Stimulated activated CD8-positive, alpha-beta memory T cell treated with anti-CD3 and anti-CD28 coated beads, Interleukin-2, amount 100 ng/mL, for 1 hour (primary cell): Measurements from ENCODE around the gene PCDH8.

Source experiments
- DNase-seq, 2 donors: peaks; one replicate each; pipeline ENCODE4 v3.0.0-alpha.2; 2020; ENCODE audit warnings: low read depth in 2 of 2

The PCDH8 gene

GRCh38 chr13:52851137-52851962, 2.9 kb upstream of the PCDH8 start:
- DNase-seq: no peak

DNA sequence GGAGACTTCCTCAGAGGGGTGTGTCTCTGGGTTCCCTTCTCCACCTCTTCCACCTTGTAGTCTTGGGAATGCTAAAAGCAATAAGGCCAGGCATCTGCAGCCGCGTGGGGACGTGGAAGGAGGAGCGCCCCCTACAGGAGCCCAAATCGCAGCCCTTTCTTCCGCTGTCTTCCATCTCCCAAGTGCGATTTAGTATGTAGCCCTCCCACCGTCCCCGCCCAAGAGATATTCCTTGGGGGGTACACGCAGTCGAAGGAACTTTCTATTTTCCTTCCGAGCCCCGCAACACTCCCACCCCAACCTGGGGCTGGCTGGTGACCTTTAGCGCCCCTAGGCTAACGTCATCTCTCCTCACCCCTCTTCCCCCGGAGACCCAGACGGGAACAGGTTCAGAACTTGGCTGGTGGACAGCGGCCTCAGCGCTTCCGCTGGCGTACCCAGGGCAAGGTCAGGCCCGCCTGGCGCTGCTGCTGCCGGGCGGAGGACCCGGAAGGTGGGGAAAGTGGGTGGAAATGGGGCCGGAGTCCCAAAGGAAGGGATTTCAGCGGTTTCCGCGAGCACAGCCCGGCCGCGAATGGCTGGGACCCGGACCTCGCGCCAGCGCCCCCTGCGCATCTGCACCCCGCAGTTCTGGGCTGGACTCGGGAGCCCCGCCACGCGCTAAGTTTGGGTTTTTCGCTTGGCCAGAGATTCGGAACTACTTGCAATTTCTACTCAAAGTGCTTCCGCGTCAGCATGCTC, 2.1 kb upstream of the PCDH8 start:
- no peak for DNase-seq

DNA sequence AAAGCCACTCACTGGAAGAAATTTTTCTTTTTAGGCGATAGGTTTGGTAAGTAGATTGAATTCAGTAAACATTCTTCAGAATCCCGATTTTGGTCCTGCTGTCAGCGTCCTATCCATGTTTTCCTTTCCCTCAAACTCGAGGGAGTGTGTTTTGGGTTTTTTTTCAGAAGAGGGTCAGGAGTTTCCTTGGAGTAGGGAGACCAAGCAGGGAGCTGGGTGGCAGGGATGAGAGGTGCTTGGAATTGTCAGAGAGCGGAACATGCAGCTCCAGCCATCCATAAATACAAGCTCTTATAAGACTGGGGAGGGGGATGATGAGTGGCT, 1.6 kb upstream of the PCDH8 start:
- no peak for DNase-seq

- no peak for DNase-seq
Measured at GRCh38 chr13:52849291-52850071, 1.0 kb upstream of the PCDH8 start.

- DNase-seq: no peak
Measured at GRCh38 chr13:52847682-52848432, 583 bp downstream of the PCDH8 start.

GRCh38 chr13:52847322-52847681, 1.1 kb downstream of the PCDH8 start:
- no peak for DNase-seq

DNA sequence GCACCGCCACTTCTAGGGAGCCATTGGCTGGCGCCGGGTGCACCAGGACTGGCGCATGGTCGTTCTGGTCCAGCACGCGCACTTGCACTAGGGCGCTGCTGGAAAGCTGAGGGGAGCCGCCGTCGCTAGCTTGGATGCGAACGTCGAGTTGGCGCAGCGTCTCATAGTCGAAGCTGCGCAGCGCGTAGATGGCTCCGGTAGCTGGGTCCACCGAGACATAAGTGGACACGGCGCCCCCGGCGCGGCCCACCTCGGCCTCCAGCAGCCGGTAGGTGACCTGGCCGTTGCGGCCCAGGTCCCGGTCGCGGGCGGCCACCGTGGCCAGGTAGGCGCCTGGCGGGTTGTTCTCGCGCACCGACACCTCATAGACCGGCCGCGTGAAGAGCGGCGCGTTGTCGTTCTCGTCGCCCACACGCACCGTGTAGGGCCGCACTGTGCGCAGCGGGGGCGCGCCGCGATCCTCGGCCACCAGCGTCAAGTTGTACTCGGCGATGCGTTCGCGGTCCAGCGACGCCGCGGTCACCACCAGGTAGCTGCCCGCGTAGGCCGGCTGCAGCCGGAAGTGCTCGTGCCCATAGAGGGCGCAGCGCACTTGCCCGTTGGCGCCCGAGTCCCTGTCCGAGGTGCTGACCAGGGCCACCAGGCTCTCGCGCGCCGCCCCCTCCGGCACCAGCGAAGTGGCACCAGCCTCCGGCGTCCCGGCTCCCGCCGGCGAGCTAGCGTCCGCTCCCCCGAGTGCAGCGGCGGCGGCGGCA, 1.7 kb downstream of the PCDH8 start:
- no peak for DNase-seq

DNA sequence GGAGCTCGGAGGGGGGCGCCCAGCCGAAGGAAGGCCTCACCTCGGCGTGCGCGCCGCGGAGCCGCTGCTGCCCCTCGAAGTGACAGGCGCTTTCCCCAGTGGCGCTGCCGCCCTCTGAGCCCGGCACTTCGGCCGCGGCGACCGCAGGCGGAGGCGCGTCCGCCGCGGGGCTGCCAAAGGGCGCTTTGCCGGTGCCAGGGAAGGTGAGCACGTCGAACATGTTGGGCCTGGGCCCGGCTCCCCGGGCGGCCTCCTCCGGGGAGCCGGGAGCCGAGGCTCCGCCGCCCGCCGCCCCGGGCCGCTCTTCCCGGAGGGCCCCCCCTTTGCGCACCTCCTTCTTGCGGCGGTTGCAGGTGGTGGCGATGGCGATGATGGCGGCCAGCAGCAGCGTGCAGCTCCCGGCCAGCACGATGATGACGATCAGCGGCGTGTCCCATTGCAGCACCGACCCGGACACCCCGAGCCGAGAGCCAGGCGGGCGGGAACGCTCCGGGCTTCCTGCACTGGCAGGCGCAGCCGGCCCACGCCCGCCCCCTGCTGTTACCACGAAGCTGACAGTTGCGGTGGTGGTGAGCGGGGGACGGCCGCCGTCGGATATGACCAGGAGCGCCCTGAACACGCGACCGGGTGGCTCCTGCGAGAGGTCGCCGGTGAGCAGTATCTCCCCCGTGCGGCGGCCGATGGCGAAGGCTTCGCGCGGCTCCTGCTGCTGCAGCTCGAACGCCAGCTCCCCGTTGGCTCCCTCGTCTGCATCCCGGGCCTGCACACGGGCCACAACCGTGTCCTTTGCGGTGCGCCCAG, 2.5 kb downstream of the PCDH8 start:
- no peak for DNase-seq

DNA sequence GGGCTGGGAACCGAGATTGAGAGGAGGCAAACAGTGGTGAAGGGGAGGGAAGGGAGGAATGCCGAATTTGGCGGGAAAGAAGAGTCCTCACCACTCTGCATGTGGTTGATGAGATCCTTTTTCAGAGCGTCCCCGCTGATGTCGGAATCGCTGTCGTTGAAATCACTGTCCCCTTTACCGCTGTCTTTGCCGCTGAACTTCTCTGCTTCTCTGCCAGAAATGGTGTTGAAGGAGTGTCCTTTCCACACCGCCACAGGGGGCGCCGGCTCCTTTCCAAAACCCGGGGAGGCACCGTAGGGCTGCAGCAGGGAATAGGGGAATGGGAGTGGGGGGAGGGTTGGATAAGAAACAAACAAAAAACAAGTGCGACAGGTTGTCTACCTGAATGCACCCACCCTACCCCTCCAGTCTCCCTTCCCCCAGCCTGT, 3.1 kb downstream of the PCDH8 start:
- DNase-seq: no peak

- no peak for DNase-seq
Measured at GRCh38 chr13:52844836-52845235, 3.6 kb downstream of the PCDH8 start.

GRCh38 chr13:52842441-52842840, 6.0 kb downstream of the PCDH8 start:
- DNase-seq: no peak

GRCh38 chr13:52840066-52840465, 8.4 kb downstream of the PCDH8 start:
- no peak for DNase-seq

DNA sequence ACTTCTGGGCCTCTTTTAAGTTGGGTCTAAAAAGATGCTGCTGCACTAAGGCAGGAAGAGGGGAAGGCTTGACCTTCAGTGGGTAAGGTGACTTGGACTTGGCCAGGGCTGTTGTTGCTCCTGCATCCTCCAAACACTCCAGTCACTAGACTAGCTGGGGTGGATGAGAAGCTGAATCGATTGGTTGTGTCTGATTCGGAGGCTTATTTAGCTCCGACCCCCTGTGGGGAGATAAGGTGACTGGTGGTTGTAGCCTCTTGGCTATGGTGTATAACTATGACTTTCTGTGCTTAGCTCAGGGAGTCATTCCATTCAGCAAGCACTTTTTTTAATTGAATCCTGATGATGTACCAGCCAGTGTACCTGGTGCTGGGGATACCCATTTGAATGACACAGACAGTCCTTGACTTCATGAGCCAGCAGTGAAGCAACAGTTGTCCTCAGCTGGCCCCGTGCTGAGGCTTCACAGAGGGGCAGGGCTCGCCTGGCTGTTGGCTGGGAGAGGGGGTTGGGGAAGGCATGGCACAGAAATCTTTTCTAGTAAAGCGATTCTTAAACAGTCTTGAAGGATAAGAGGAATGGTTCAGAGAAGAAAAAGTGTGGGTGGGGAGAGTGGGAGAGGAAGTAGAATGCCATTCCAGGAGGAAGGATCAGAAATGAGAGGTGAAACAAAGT, 9.9 kb downstream of the PCDH8 start:
- no peak for DNase-seq

GRCh38 chr13:52837850-52838249, 10.6 kb downstream of the PCDH8 start:
- DNase-seq: no peak

- no peak for DNase-seq
Measured at GRCh38 chr13:52835071-52835839, 13.2 kb downstream of the PCDH8 start.

GRCh38 chr13:52833296-52833875, 15.1 kb downstream of the PCDH8 start:
- no peak for DNase-seq

GRCh38 chr13:52832313-52832712, 16.1 kb downstream of the PCDH8 start:
- DNase-seq: no peak

DNA sequence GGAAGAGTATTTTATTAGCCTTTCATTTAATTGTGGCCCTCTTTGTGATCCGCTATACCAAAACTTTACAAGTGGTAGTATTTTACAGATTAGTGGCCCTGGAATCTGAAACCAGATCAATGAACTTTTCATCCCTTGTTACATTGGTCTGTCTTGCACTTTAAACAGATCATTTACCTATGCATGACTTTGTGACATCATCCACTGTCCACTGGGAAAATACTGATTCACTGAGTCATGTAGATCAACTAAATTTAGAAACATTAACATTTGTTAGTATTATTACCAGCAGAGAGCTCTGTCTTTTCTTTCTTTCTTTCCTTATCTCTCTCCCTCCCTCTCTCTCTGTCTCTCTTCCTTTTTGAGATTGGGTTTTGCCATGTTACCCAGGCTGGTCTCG, 17.5 kb downstream of the PCDH8 start:
- DNase-seq: no peak

GRCh38 chr13:52827839-52828238, 20.6 kb downstream of the PCDH8 start:
- no peak for DNase-seq
